GM19023 (cell line): ENCODE results near the gene C14orf132.

Experiments used
- ATAC-seq: cut with Tn5 transposase; IDR thresholded peaks from one replicate; pipeline ENCODE4 v1.9.1; 2021; ENCODE audit warnings: mild to moderate bottlenecking, moderate library complexity; ENCODE audit not compliant: unreplicated experiment

Gene C14orf132

GRCh38 chr14:96081767-96082400 is 42.7 kb downstream of the C14orf132 start:
- ATAC-seq, result no peak

- no peak for ATAC-seq
Measured at GRCh38 chr14:96082420-96083300, 43.5 kb downstream of the C14orf132 start.

- ATAC-seq, result no peak
Measured at GRCh38 chr14:96083667-96084320, 44.6 kb downstream of the C14orf132 start.

- ATAC-seq, result no peak
Measured at GRCh38 chr14:96084796-96085195, 45.6 kb downstream of the C14orf132 start.

GRCh38 chr14:96085369-96085768 is 46.2 kb downstream of the C14orf132 start:
- no peak for ATAC-seq

- no peak for ATAC-seq
Measured at GRCh38 chr14:96086032-96086431, 46.9 kb downstream of the C14orf132 start.

GRCh38 chr14:96086574-96087077 is 47.5 kb downstream of the C14orf132 start:
- no peak for ATAC-seq

GRCh38 chr14:96088074-96088473 is 48.9 kb downstream of the C14orf132 start:
- ATAC-seq, result no peak

- ATAC-seq, result no peak
Measured at GRCh38 chr14:96088481-96088880, 49.3 kb downstream of the C14orf132 start.

- ATAC-seq, result no peak
Measured at GRCh38 chr14:96088911-96089310, 49.7 kb downstream of the C14orf132 start.

- ATAC-seq, result no peak
Measured at GRCh38 chr14:96089401-96089800, 50.2 kb downstream of the C14orf132 start.

- ATAC-seq, result no peak
Measured at GRCh38 chr14:96090441-96091148, 51.4 kb downstream of the C14orf132 start.

GRCh38 chr14:96091149-96091693 is 52.1 kb downstream of the C14orf132 start:
- ATAC-seq, result no peak

- no peak for ATAC-seq
Measured at GRCh38 chr14:96091941-96092411, 52.8 kb downstream of the C14orf132 start.

GRCh38 chr14:96092936-96093335 is 53.8 kb downstream of the C14orf132 start:
- ATAC-seq, result no peak

- no peak for ATAC-seq
Measured at GRCh38 chr14:96094211-96094610, 55.0 kb downstream of the C14orf132 start.

GRCh38 chr14:96094656-96095055 is 55.5 kb downstream of the C14orf132 start:
- ATAC-seq, result no peak

- ATAC-seq, result no peak
Measured at GRCh38 chr14:96095058-96095457, 55.9 kb downstream of the C14orf132 start.

- no peak for ATAC-seq
Measured at GRCh38 chr14:96095581-96096476, 56.7 kb downstream of the C14orf132 start.
